ENCODE measurements around the gene ZC3H12D. TPM values are rescaled to one million over a fixed set of nuclear protein-coding genes. Genes with fewer than 3 reads are reported as not detected.

Gene ZC3H12D
- total and polyA plus RNA-seq, 2 of the 13 experiments (the other 11 are each of a cell fraction or from before 2014, with no cell fraction given): 1.2 to 2.7 TPM

GRCh38 chr6:149449831-149450678 lies 34.8 kb downstream of the ZC3H12D start:
- ATAC-seq: no peak
- Histone ChIP-seq H3K27me3 (ENCODE audit: control insufficient read depth in 1 of 2, insufficient read depth in 2 of 2, low read length in 2 of 2) (no peaks in the 10 kb centered on the region), H4K20me1 (ENCODE audit: insufficient read depth, low read length) (no peaks in the 10 kb centered on the region), H2AFZ (ENCODE audit: low read length) (no peak overlapping the region), H3K4me2 (ENCODE audit: low read depth, low read length) (no peak overlapping the region), H3K36me3 (replicated peaks in 1 of 2; ENCODE audit: control insufficient read depth in 1 of 2, insufficient read depth in 2 of 2, low read length in 2 of 2) (no peaks in the 10 kb centered on the region), H3K4me3 (replicated peaks in 1 of 3; ENCODE audit: insufficient read depth in 1 of 3, low read depth in 2 of 3, low read length in 3 of 3) (no peak overlapping the region), H3K27ac (ENCODE audit: extremely low read length, insufficient read depth, low read length) (no peak overlapping the region), H3K9ac (ENCODE audit: insufficient read depth, low read depth, low read length) (no peak overlapping the region), H3K9me3 (ENCODE audit: low read length) (no peaks in the 10 kb centered on the region), H3K79me2 (ENCODE audit: insufficient read depth, low read length) (no peaks in the 10 kb centered on the region), H3K4me1 (ENCODE audit: insufficient read depth, low read length) (peaks cover 36% of the 10 kb centered on the region)
- FAIRE-seq: no peak
- 96% methylated on average over 11 of the region's 14 CpGs for WGBS (ENCODE audit: low lambda C conversion rate)
- POLR2A ChIA-PET: no interaction called here
- intact Hi-C loops (cut with micrococcal nuclease; ENCODE audit: unreplicated experiment) (loop anchor here (5.0 kb wide), 1 partner anchor 67 kb away; no protein-coding TSS in a partner anchor), in situ Hi-C loops (cut with HindIII; ENCODE audit: extremely low pct_ligation_motif_present, low pct_unique_long_range_greater_than_20kb) (no loop called here)
- CTCF ChIA-PET (ENCODE audit: low intra/inter-chr PET ratio, low total read pairs): no interaction called here
- BruUV-seq (replicated peaks): no TSS peak
- DNase-seq (ENCODE audit: low spot score): no peak
- TF ChIP-seq U2AF1 (optimal IDR thresholded peaks at IDR 0.05; ENCODE audit: low read depth, low read length) (no peak), SP1 (IDR thresholded peaks at IDR 0.05) (no peak), SP1 (CRISPR knock-in tag; IDR thresholded peaks at IDR 0.05) (no peak), ZNF687 (CRISPR knock-in tag; IDR thresholded peaks at IDR 0.05) (no peak), ATAD3A (CRISPR knock-in tag; IDR thresholded peaks at IDR 0.05) (no peak), ZNF775 (CRISPR knock-in tag; IDR thresholded peaks at IDR 0.05; ENCODE audit: borderline replicate concordance) (no peak), ONECUT2 (CRISPR knock-in tag; IDR thresholded peaks at IDR 0.05) (no peak), ZSCAN21 (CRISPR knock-in tag; IDR thresholded peaks at IDR 0.05; ENCODE audit: borderline replicate concordance) (no peak), ZBTB39 (CRISPR knock-in tag; IDR thresholded peaks at IDR 0.05) (no peak), RAD51 (IDR thresholded peaks at IDR 0.05; ENCODE audit: borderline replicate concordance) (no peak), ZNF670 (CRISPR knock-in tag; IDR thresholded peaks at IDR 0.05; ENCODE audit: borderline replicate concordance) (no peak)
- TF ChIP-seq, protein P1, sequence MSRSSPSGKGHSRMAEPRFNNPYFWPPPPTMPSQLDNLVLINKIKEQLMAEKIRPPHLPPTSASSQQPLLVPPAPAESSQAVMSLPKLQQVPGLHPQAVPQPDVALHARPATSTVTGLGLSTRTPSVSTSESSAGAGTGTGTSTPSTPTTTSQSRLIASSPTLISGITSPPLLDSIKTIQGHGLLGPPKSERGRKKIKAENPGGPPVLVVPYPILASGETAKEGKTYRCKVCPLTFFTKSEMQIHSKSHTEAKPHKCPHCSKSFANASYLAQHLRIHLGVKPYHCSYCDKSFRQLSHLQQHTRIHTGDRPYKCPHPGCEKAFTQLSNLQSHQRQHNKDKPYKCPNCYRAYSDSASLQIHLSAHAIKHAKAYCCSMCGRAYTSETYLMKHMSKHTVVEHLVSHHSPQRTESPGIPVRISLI (CRISPR knock-in tag; IDR thresholded peaks at IDR 0.05; ENCODE audit: borderline replicate concordance): no peak
- TF ChIP-seq, protein P2, sequence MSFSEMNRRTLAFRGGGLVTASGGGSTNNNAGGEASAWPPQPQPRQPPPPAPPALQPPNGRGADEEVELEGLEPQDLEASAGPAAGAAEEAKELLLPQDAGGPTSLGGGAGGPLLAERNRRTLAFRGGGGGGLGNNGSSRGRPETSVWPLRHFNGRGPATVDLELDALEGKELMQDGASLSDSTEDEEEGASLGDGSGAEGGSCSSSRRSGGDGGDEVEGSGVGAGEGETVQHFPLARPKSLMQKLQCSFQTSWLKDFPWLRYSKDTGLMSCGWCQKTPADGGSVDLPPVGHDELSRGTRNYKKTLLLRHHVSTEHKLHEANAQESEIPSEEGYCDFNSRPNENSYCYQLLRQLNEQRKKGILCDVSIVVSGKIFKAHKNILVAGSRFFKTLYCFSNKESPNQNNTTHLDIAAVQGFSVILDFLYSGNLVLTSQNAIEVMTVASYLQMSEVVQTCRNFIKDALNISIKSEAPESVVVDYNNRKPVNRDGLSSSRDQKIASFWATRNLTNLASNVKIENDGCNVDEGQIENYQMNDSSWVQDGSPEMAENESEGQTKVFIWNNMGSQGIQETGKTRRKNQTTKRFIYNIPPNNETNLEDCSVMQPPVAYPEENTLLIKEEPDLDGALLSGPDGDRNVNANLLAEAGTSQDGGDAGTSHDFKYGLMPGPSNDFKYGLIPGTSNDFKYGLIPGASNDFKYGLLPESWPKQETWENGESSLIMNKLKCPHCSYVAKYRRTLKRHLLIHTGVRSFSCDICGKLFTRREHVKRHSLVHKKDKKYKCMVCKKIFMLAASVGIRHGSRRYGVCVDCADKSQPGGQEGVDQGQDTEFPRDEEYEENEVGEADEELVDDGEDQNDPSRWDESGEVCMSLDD (CRISPR knock-in tag; IDR thresholded peaks at IDR 0.05; ENCODE audit: borderline replicate concordance): no peak

Measured in HepG2 (cell line).